ENCODE results near the gene NDUFB8.

The NDUFB8 gene

GRCh38 chr10:100535715-100536353, 6.2 kb upstream of the NDUFB8 start, which contains the start of gene HIF1AN (continued):
- TF ChIP-seq ZNF704 (tag by site-specific recombination; IDR thresholded peaks at IDR 0.05): no peak
- peak; percentile 99 for TF ChIP-seq ZNF362 (tag by site-specific recombination; IDR thresholded peaks at IDR 0.05)
- peak; percentile 98 for TF ChIP-seq SP3 (tag by site-specific recombination; IDR thresholded peaks at IDR 0.05)
- peak; percentile 99 for TF ChIP-seq PATZ1 (tag by site-specific recombination; IDR thresholded peaks at IDR 0.05)
- TF ChIP-seq, protein P1, sequence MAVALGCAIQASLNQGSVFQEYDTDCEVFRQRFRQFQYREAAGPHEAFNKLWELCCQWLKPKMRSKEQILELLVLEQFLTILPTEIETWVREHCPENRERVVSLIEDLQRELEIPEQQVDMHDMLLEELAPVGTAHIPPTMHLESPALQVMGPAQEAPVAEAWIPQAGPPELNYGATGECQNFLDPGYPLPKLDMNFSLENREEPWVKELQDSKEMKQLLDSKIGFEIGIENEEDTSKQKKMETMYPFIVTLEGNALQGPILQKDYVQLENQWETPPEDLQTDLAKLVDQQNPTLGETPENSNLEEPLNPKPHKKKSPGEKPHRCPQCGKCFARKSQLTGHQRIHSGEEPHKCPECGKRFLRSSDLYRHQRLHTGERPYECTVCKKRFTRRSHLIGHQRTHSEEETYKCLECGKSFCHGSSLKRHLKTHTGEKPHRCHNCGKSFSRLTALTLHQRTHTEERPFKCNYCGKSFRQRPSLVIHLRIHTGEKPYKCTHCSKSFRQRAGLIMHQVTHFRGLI (tag by site-specific recombination; IDR thresholded peaks at IDR 0.05): no peak
- TF ChIP-seq OSR2 (tag by site-specific recombination; IDR thresholded peaks at IDR 0.05): no peak
- peak; percentile 89 for TF ChIP-seq GLIS2 (tag by site-specific recombination; IDR thresholded peaks at IDR 0.05)
- TF ChIP-seq KLF16 (tag by site-specific recombination; IDR thresholded peaks at IDR 0.05): peak; percentile 94
- TF ChIP-seq ZNF843 (tag by site-specific recombination; IDR thresholded peaks at IDR 0.05): peak; percentile 62; the same call in 1 of the 2 replicates
- 0 out of 2 replicates have a peak, but pooled peaks have one; percentile 14 for TF ChIP-seq EGR2 (tag by site-specific recombination; IDR thresholded peaks at IDR 0.05; ENCODE audit: low read depth)
- no peak for TF ChIP-seq ZNF785 (tag by site-specific recombination; IDR thresholded peaks at IDR 0.05)
- no peak for TF ChIP-seq ZNF571 (tag by site-specific recombination; IDR thresholded peaks at IDR 0.05)
- TF ChIP-seq ZNF366 (tag by site-specific recombination; conservative IDR thresholded peaks at IDR 0.05): peak; percentile 53; the same call in 1 of the 2 replicates
- peak; percentile 83 for TF ChIP-seq ZNF24 (tag by site-specific recombination; IDR thresholded peaks at IDR 0.05)
- TF ChIP-seq ZFP37 (tag by site-specific recombination; IDR thresholded peaks at IDR 0.05): no peak
- no peak for TF ChIP-seq ZNF658 (tag by site-specific recombination; IDR thresholded peaks at IDR 0.05)
- TF ChIP-seq, protein P2, sequence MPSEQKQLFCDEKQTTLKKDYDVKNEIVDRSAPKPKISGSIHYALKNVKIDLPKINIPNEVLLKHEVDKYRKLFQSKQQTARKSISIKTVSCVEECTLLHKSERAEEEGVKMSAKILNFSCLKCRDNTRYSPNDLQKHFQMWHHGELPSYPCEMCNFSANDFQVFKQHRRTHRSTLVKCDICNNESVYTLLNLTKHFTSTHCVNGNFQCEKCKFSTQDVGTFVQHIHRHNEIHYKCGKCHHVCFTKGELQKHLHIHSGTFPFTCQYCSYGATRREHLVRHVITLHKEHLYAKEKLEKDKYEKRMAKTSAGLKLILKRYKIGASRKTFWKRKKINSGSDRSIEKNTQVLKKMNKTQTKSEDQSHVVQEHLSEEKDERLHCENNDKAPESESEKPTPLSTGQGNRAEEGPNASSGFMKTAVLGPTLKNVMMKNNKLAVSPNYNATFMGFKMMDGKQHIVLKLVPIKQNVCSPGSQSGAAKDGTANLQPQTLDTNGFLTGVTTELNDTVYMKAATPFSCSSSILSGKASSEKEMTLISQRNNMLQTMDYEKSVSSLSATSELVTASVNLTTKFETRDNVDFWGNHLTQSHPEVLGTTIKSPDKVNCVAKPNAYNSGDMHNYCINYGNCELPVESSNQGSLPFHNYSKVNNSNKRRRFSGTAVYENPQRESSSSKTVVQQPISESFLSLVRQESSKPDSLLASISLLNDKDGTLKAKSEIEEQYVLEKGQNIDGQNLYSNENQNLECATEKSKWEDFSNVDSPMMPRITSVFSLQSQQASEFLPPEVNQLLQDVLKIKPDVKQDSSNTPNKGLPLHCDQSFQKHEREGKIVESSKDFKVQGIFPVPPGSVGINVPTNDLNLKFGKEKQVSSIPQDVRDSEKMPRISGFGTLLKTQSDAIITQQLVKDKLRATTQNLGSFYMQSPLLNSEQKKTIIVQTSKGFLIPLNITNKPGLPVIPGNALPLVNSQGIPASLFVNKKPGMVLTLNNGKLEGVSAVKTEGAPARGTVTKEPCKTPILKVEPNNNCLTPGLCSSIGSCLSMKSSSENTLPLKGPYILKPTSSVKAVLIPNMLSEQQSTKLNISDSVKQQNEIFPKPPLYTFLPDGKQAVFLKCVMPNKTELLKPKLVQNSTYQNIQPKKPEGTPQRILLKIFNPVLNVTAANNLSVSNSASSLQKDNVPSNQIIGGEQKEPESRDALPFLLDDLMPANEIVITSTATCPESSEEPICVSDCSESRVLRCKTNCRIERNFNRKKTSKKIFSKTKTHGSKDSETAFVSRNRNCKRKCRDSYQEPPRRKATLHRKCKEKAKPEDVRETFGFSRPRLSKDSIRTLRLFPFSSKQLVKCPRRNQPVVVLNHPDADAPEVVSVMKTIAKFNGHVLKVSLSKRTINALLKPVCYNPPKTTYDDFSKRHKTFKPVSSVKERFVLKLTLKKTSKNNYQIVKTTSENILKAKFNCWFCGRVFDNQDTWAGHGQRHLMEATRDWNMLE (tag by site-specific recombination; conservative IDR thresholded peaks at IDR 0.05; ENCODE audit: low read depth): peak; percentile 98
- TF ChIP-seq ZNF830 (tag by site-specific recombination; IDR thresholded peaks at IDR 0.05; ENCODE audit: low read depth): no peak
- TF ChIP-seq KLF9 (tag by site-specific recombination; IDR thresholded peaks at IDR 0.05; ENCODE audit: low read depth): peak; percentile 94
- TF ChIP-seq PRDM2 (tag by site-specific recombination; IDR thresholded peaks at IDR 0.05; ENCODE audit: borderline replicate concordance): no peak
- TF ChIP-seq ZNF184 (tag by site-specific recombination; IDR thresholded peaks at IDR 0.05): no peak
- TF ChIP-seq ZNF610 (tag by site-specific recombination; IDR thresholded peaks at IDR 0.05; ENCODE audit: borderline replicate concordance): peak; percentile 85; the same call in 1 of the 2 replicates
